GM20431 (cell line): ENCODE measurements around the gene CGNL1.

Experiments used
- in situ Hi-C: fragments of 300-500 bp; cut with MseI, MboI; formaldehyde crosslinking; loops from one replicate; pipeline ENCODE4 v1.15.0; 2020; ENCODE audit warnings: low sequenced_read_pairs; ENCODE audit not compliant: unreplicated experiment

CGNL1 gene

DNA sequence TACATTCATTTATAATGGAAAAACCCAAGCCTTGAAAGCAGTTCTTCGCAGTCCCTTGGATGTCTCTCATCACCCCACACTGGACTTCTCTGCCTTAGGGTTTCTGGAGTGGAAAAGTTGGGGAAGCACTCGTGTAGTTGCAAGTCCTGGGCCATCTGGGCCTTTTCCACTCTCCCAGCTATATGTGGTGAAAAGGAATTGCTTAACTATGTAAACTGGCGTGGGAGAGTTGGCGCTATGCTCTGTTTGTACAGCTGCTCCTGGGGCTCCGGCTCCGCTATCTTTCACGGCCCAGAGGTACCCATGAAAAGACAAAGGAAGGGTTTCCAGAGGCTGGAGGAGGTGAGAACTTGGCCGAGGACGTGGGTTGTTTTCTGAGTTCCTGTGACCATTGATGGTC, 134.3 kb downstream of the CGNL1 start:
- in situ Hi-C loops, result loop anchor here (25.0 kb wide), 1 partner anchor 102 kb away; no protein-coding TSS in a partner anchor

DNA sequence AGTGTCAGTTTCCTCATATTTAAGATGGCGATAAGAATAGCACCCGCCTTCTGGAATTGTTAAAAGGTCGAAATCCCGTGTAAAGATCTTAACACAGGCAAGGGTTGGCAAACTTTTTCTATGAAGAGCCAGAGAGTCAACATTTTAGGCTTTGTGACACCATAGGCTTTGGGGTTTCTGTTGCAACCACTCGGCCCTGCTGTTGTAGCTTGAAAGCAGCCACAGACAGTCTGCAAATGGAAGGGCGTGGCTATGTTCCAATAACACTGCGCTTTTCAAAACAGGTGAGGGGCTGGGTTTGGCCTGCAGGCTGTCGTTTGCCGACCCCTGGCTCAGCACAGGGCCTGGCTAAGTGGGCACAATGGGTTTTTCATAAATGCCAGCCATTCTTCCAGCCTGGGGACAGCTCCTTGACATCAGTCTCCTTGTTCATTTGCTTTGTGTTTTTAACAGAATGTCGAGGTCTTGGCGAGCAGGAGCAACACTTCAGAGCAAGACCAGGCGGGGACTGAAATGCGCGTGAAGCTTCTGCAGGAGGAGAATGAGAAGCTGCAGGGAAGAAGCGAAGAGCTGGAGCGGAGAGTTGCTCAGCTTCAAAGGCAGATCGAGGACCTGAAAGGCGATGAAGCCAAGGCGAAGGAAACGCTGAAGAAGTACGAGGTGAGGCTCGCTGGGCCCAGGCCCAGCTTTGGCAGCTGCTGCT, 140.2 kb downstream of the CGNL1 start:
- in situ Hi-C loops, result loop anchor here (25.0 kb wide), 1 partner anchor 96 kb away; no protein-coding TSS in a partner anchor

DNA sequence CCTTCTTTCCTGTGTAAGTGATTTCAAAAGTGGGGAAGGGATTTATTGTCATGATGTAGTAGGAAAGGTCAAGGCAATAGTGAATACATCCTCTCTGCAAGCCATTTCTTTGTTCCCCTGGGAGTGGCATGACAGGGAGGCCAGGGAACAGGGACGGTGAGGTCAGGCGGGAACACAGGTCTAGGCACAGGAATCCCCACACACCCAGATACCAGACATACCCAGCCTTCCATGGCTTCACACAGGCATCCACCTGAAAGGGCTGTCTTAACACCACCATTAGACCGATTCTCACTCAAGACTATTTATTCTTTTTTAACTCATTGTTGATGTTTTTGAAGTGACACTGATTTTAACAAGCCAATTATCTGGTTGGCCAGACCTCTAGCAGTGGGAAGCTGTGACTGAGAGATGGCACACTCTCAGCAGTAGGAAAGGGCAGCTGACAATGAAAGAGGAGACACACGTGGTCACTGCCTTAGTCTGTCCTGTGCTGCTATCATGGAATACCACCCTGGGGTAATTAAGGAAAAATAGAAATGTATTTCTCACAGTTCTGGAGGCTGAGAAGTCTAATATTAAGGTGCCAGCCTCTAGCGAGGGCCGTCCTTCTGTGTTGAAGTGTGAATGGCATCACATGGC, 140.8 kb downstream of the CGNL1 start:
- in situ Hi-C loops, result loop anchor here (25.0 kb wide), 1 partner anchor 95 kb away; no protein-coding TSS in a partner anchor

DNA sequence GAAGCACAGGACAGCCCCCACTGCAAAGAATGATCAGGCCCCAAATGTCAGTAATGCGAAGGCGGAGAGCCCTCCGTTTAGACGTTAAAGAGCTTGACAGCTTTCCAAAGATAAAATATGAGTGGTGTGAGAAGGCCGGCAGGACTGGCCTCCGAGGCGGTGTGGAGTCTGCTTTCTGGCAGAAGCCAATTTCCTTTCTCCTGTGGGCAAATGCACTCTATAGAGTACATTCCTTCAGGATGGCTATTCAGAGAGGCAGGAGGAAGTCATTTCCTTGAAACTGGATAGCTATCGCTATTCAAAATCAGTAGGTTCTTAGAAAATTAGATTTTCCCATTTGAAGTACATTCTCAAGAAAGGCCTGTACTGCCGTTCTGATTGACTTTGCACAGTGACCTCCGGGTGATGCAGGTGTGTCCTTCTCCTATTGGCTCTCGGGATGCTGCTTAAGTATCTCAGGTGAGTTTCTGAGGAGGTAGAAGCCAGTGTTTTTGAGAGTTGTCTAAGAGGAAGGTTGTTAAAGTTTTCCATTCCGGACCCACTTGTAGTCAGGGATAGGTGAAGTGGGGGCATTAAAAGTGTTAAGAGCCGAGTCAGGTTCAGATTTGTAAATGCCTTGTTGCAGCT, 142.6 kb downstream of the CGNL1 start:
- in situ Hi-C loops, result loop anchor here (25.0 kb wide), 1 partner anchor 93 kb away; no protein-coding TSS in a partner anchor

DNA sequence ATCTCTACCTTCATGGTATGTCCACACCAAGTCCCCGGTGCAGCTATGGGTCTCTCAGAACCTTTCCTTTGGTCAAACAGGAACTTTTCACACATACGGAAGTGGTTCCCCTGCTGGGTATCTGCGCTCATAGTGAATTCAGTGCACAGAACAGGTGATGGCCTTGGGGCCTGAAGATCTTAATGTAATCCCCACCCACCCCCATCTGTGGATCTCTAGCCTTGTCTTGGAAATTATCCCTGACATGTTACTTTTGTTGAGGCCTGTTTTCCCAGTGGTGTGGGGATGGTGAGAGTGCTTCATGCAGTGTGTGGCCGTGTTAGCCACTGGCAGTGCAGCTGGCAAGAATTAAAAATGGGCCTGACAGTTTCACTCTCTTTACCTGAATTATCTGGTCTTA, 143.5 kb downstream of the CGNL1 start:
- in situ Hi-C loops, result loop anchor here (25.0 kb wide), 1 partner anchor 92 kb away; no protein-coding TSS in a partner anchor

DNA sequence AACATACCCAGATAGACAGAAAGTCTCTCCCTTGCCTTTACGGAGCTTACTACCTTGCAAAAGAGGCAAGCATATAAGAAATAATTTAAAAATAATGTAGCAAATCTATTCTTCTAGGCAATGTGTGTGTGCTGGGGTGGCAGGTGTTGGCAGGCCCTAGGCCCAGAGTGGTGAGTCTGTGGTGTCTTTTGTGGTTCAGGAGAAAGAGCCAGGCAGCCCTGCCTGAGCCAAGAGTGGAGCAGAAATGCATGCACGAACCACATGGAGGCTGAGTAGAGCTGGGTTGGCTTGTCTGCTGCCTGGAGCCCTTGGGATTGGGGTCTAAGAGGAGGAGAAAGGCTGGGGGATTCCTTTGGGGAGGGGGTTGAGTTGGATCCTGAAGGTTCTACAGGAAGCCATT, 145.2 kb downstream of the CGNL1 start:
- in situ Hi-C loops, result loop anchor here (25.0 kb wide), 1 partner anchor 91 kb away; no protein-coding TSS in a partner anchor

DNA sequence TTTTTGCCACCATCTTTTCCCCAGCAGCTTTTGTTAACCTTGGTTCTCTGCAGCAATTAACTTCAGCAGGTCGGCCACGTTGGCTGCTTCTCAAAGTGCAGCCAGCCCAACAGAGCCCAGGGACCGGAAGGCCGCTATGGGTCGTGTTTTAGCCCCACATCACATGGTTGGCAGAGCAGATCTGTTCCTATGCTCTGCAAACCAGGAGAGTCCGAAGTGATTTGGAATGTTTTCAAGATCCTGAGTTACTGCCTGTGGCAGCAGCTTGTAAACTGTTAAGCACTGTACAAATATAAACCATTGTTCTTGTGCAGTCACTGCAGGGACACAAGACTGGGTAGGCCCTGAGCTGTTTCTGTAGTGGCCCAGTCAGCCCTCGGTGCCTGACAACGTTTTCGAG, 145.8 kb downstream of the CGNL1 start:
- in situ Hi-C loops, result loop anchor here (25.0 kb wide), 1 partner anchor 90 kb away; no protein-coding TSS in a partner anchor

DNA sequence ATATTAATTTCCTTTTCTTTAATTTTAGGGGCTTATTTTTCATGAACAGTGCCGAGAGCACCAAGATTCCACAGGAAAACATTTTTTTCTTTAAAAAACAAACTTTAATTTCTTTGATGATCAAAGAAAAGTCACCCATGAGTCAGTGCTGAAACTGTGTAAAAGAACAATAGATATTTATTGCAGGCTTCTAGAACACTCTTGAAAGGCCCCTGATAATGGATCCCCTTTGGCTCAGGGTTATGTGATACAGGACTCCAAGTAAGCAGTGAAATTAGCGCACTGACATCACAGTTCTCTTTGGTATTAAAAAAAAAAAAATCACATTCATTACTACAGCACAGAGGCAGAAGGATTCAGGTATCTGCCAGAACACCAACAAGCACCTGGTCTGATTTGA, 149.3 kb downstream of the CGNL1 start:
- in situ Hi-C loops, result loop anchor here (5.0 kb wide), 1 partner anchor 183 kb away; no protein-coding TSS in a partner anchor

DNA sequence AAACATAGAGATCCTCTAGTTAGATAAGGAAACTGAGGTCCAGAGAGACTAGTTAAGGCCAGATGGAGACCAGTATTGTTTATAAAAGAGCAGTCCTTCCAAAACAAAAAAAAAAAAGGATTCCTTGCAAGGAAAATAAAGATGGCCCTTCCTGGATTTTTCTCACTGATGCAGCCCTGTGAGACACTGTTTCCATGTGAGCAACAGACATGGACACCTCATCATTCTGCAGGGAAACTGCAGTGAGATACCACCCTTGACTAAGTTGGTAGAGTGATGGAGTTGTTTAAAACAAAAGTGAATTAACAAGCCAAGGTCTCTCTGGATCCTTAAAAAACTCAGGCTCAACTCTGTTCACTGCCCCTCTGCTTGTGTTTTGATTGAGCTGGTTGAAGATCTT, 149.8 kb downstream of the CGNL1 start:
- in situ Hi-C loops, result loop anchor here (5.0 kb wide), 1 partner anchor 184 kb away; no protein-coding TSS in a partner anchor

DNA sequence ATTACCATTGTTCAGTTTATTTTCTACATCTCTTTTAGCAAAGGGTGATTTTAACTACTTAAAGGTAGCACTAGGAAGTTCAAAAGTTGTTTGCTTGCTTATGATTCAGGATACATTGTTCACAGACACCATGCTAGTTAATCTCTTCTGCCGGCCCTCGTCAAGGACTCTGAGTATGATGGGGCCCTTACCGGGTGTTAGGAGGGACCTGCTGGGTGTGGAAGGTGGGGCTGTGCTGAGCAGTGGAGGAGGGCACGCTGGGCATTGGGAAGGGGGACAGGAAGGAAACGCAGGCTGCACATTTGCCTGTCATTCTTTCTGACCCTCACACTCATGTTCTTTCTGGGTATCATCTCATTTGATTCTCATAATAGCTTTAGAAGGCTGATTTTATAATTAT, 150.3 kb downstream of the CGNL1 start:
- in situ Hi-C loops, result loop anchor here (5.0 kb wide), 1 partner anchor 184 kb away; no protein-coding TSS in a partner anchor

DNA sequence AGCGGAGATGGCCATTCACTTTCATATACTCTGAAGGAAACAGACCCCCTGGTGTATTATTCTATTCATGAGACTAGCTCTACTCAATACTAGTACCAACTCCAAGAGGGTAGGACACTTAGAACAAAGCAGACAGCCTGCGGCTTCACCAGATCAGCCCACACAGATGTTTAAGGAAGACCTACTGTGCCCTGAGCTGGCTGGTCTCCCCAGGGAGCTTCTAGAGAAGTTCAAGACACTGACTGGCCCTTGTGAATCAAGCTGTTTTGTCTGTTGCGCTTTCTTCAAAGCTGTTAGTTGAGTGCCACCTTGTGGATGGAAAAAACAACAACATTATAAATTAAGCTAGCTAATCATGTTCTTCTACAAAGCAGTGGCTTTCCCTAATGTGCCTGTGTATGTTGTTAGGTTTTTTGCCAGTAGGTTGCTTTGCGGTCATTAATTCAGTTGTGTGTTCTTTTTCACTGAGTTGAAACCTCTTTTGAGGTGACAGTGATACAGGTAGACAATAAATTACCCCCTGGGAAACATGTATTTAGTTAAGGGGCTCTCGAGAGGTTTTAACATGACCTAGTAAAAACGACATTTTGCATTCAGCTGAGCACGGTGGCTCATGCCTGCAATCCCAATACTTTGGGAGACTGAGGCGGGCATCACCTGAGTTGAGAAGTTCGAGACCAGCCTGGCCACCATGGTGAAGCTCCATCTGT, 151.2 kb downstream of the CGNL1 start:
- in situ Hi-C loops, result loop anchor here (5.0 kb wide), 1 partner anchor 185 kb away; no protein-coding TSS in a partner anchor

DNA sequence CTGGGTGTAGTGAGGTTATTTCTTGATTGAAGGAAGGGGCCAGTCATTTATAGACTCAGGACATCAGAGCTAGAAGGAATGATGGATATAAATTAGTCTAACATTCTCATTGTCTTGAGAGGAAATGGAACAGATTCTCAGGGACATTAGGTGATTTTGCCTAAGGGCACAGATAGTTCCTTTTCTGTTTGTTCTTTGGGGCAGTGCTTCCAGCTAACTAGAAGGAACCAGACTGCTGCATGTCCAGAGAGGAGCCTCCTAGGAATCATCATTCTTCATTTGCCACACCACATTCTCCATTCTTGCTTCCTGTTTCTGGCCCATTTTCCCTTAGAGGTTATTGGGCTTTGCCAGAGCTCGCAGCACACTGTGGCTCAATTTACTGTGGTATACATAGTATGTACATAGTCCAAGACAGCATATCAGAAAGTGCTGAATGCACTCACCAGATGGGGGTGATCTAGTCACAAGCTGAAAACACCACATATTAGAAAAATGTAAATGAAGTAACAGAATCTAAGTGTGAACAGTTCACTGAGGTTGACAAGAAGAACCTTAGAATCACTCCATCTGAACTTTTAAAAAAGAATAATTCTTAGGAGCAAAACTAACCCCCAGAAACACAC, 152.7 kb downstream of the CGNL1 start:
- in situ Hi-C loops, result loop anchor here (5.0 kb wide), 1 partner anchor 187 kb away; no protein-coding TSS in a partner anchor

DNA sequence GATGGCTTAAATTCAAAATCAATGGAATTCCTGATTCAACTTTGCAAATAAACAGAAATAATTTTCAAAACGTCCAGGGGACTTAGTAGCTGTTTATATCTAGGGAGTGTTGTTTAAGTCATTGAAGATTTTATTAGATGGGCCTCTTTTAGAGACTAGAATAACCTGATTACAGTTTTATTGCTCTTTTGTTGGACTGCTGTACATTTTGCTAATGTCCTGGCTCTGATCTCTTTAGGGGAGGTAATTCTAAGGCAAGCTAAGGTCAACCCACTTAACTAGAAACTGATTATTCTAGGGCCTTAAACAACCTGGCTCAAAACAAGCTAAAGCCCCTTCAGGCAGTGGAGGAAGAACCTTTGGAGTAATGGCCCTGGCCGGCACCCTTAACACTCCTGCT, 153.4 kb downstream of the CGNL1 start:
- in situ Hi-C loops, result loop anchor here (5.0 kb wide), 1 partner anchor 187 kb away; no protein-coding TSS in a partner anchor

DNA sequence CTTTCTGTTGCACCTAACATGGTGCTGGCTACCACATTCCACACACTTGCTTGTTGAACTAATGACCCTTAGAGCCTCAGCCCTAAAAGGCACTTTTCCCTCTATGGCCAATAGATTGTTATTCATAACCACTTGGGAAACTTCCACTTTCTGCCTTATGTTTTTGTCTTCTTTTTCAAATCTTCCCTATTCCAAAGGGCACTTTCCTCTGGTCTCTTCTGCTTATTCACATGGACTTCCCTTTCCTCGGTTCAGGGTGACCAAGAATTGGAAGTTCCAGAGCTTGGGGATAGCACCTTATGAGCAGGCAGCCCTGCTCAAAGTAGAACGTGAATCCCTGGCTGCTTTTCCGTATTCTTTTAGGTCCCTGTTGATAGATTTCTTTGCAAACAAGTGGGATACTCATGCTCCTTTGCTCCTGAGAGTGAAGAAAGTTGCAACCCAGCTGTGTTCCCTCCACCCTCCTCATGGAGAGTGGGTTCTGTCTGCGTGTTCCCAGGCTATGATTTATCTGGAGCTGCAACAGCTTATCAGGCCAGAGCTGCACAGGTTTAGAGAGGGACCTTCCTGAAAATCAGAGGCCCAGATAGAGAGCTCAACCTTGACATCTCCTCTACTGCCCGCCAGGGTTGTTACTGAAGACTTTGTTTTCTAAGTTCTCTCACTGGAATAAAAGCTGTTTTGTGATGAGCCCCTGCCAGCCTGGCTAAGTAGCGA, 156.6 kb downstream of the CGNL1 start:
- in situ Hi-C loops, result no loop called here

DNA sequence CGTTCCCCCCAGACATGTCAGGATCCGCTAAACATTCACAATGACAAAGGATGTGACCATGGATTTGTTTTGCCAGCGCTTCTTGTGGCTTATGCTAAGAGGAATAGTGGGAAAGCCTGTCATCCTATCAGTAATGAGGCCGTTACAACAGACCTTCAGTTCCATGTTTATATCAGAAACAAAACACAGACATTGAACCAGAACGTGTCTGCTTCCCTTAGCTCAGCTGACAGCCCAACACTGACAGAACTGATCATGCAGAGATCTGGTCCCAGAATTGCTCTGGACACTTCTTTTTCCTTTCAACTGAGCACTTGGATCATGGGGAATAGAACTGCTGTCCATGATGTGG, 157.1 kb downstream of the CGNL1 start:
- in situ Hi-C loops, result no loop called here

DNA sequence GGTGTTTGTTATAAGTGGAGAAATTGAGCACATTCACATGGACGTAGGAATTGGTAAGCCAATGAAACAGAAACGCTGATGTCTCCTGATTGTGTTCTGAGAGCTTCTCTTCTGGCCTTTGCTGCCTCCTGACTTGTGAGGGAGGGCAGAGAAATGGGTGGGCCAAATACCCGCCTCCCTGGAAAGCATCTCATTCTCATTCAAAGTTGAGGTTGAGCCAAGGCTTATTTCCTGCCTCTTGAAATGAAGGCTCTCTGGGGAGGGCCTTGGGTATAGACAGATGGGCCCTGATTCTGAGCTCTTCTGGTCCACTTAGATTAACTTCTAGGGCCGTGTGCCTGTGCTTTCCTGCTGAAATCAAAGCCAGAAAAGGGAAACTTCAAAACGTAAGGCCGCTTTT, 158.0 kb downstream of the CGNL1 start:
- in situ Hi-C loops, result no loop called here

DNA sequence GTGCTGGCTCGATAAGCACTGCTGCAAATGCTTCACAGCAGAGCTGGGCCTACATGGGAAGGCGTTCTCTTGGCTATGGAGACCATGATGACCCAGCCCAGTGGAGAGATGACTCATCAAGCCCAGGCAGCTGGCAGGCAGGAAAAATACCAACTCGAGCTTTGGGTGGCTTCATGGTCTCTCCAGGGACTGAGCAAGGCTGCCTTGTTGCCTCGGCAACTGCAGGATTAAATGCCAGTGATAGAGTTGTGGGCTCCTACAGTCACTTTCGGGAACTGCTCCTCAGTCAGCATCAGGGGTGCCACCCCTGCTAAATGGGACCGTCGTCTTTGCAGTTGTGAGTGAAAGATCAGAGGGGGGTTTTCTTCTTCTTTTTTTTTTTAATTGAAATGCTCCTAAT, 160.8 kb downstream of the CGNL1 start:
- in situ Hi-C loops, result no loop called here

DNA sequence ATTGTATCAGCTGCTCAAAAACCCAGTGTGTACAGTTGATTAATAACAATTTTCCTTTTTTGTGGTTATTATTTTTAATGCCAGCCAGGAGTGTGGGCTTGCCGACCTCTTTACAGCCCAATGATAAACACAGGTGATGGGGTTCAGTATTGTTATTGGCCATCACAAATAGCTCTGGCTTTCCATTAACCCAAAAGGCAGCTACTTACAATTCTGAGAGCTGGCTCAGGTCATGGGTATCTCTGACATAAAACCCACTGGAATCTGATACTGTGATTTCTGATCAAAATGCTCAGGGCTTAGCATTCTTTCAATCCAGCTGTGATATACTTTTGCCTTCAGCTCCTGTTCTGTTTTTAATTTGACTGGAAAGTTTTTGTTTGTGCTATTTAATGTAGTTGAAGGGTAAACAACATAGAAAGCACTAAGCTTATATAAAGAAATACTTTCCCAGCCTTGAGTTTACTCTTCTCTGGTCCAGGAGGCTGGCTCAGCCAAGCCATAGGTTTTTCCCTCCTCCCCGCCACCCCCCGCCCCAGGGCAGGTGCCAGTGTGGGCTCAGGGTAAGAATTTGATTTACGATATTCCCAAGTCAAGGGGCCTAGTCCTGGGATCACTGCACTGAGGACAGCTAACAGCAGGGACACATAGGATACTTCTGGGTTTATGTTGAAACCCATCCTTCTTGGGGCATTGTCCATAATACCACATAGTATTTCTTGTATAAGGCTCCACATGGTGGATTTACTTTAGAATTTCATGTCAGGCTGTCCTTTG, 161.4 kb downstream of the CGNL1 start:
- in situ Hi-C loops, result no loop called here

DNA sequence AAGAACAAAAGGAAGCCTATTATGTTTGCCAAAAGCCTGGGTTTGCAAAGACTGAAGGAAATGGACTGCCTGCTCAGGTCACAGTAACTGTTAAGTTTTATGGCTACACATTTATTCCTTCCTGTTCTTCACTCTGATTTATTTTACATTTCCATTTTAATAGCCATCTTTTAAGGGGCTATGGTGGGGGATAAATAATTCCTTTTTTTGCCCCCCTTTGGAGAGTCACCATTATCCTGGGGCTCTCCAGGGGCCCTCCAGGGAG, 161.9 kb downstream of the CGNL1 start:
- in situ Hi-C loops, result no loop called here
